ENCODE measurements around the gene EXOC2.

The EXOC2 gene

DNA sequence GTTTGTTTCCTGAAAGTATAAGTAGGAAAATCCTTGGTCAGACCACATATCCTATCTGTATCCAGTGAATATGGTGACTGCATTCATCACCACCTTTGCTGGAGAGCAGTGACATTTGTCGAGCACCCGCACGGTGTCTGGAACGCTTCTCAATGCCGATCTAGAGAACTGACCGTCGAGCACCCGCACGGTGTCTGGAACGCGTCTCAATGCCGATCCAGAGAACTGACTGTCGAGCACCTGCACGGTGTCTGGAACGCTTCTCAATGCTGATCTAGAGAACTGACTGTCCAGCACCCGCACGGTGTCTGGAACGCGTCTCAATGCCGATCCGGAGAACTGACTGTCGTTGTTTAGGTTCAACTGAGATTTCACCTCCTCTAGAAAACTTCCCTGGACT is 103.8 kb downstream of the EXOC2 start:
- no peak for TF ChIP-seq RAD21 (IDR thresholded peaks at IDR 0.05; ENCODE audit: low read depth)
- TF ChIP-seq, protein P1, sequence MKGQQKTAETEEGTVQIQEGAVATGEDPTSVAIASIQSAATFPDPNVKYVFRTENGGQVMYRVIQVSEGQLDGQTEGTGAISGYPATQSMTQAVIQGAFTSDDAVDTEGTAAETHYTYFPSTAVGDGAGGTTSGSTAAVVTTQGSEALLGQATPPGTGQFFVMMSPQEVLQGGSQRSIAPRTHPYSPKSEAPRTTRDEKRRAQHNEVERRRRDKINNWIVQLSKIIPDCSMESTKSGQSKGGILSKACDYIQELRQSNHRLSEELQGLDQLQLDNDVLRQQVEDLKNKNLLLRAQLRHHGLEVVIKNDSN (IDR thresholded peaks at IDR 0.05), result no peak

DNA sequence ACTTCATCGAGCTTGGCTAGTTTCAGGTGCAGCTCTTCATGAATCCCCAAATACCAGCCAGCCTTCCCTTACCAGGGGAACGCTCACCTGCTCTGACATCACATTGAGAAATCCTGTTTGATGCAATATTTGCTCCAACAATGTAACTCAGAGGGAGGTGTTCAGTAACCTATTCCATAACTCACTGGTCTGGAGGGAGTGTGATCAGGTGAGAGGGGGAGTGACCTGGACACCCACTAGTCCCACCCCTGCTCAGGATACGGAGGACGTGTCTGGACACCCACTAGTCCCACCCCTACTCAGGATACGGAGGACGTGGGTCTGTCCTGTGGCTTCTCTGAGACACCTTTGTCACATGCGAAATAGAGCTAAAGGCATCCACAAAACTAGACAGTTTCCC is 106.4 kb downstream of the EXOC2 start:
- no peak for TF ChIP-seq ZBTB7A (IDR thresholded peaks at IDR 0.05; ENCODE audit: low read depth)
- TF ChIP-seq NFIC (IDR thresholded peaks at IDR 0.05), result no peak
- TF ChIP-seq, protein P1 (IDR thresholded peaks at IDR 0.05), result no peak
- TF ChIP-seq CREB1 (IDR thresholded peaks at IDR 0.05; ENCODE audit: low read depth), result no peak
- TF ChIP-seq, protein P2, sequence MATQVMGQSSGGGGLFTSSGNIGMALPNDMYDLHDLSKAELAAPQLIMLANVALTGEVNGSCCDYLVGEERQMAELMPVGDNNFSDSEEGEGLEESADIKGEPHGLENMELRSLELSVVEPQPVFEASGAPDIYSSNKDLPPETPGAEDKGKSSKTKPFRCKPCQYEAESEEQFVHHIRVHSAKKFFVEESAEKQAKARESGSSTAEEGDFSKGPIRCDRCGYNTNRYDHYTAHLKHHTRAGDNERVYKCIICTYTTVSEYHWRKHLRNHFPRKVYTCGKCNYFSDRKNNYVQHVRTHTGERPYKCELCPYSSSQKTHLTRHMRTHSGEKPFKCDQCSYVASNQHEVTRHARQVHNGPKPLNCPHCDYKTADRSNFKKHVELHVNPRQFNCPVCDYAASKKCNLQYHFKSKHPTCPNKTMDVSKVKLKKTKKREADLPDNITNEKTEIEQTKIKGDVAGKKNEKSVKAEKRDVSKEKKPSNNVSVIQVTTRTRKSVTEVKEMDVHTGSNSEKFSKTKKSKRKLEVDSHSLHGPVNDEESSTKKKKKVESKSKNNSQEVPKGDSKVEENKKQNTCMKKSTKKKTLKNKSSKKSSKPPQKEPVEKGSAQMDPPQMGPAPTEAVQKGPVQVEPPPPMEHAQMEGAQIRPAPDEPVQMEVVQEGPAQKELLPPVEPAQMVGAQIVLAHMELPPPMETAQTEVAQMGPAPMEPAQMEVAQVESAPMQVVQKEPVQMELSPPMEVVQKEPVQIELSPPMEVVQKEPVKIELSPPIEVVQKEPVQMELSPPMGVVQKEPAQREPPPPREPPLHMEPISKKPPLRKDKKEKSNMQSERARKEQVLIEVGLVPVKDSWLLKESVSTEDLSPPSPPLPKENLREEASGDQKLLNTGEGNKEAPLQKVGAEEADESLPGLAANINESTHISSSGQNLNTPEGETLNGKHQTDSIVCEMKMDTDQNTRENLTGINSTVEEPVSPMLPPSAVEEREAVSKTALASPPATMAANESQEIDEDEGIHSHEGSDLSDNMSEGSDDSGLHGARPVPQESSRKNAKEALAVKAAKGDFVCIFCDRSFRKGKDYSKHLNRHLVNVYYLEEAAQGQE (IDR thresholded peaks at IDR 0.05; ENCODE audit: low read depth), result no peak
- TF ChIP-seq TCF12 (IDR thresholded peaks at IDR 0.05; ENCODE audit: low read depth), result no peak
- TF ChIP-seq, protein P3, sequence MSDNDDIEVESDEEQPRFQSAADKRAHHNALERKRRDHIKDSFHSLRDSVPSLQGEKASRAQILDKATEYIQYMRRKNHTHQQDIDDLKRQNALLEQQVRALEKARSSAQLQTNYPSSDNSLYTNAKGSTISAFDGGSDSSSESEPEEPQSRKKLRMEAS (IDR thresholded peaks at IDR 0.05), result no peak
- TF ChIP-seq RAD21 (IDR thresholded peaks at IDR 0.05; ENCODE audit: low read depth), result no peak
- TF ChIP-seq CEBPB (IDR thresholded peaks at IDR 0.05), result no peak
- TF ChIP-seq FOXM1 (IDR thresholded peaks at IDR 0.05; ENCODE audit: borderline replicate concordance, low read depth), result no peak
- no peak for TF ChIP-seq TEAD4 (IDR thresholded peaks at IDR 0.05)
- no peak for TF ChIP-seq EP300 (IDR thresholded peaks at IDR 0.05; ENCODE audit: borderline replicate concordance)
- no peak for TF ChIP-seq YY1 (IDR thresholded peaks at IDR 0.05; ENCODE audit: low read depth)

DNA sequence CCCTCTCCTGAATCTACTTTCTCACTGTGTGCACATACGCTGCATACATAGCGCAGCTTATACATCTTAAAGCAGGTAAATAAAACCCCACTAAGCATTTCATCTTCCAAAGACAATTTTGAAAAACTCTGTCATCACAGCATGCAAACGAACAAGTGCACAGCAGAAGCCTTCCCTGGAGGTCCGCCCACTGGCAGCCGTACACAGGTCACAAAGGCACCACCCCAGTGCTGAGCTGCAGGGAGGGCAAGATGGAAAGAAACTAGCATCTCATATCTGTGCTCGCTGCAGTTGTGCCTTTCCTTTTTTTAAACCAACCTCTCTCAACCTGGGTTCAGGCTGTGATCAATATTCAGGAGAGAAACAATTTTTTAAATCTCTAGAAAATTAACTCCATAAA is 109.3 kb downstream of the EXOC2 start:
- TF ChIP-seq CEBPB (IDR thresholded peaks at IDR 0.05) (no peak), EGR1 (IDR thresholded peaks at IDR 0.05) (no peak), RAD21 (IDR thresholded peaks at IDR 0.05; ENCODE audit: low read depth) (no peak), CREB1 (IDR thresholded peaks at IDR 0.05; ENCODE audit: low read depth) (no peak), EP300 (IDR thresholded peaks at IDR 0.05; ENCODE audit: borderline replicate concordance) (no peak), TEAD4 (IDR thresholded peaks at IDR 0.05) (no peak), NFIC (IDR thresholded peaks at IDR 0.05) (no peak), YY1 (IDR thresholded peaks at IDR 0.05; ENCODE audit: low read depth) (no peak)
- TF ChIP-seq, protein P2 (IDR thresholded peaks at IDR 0.05; ENCODE audit: low read depth), result no peak
- TF ChIP-seq, protein P1 (IDR thresholded peaks at IDR 0.05), result no peak

DNA sequence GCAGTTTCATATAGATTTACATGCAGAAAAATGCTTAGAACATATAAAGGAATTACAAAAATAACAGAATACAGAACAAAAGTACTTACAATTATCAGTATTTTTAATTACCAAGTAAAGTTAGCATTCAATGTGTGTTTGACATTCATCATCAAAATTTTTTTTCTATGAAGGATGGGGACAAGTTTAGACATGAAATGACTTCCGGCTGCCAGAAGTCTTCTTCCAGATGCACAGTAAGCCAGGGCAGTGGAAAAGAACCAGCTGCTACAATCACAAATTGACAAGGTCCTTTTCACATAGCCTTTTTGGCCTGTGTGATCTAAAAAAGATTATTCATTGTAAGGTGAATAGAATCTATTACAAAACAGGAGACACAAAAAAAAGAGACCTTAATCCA is 109.8 kb downstream of the EXOC2 start:
- TF ChIP-seq TCF12 (IDR thresholded peaks at IDR 0.05; ENCODE audit: low read depth) (no peak), FOXM1 (IDR thresholded peaks at IDR 0.05; ENCODE audit: borderline replicate concordance, low read depth) (no peak), CEBPB (IDR thresholded peaks at IDR 0.05) (no peak), NFIC (IDR thresholded peaks at IDR 0.05) (no peak), TEAD4 (IDR thresholded peaks at IDR 0.05) (no peak), CREB1 (IDR thresholded peaks at IDR 0.05; ENCODE audit: low read depth) (no peak), EP300 (IDR thresholded peaks at IDR 0.05; ENCODE audit: borderline replicate concordance) (no peak), YY1 (IDR thresholded peaks at IDR 0.05; ENCODE audit: low read depth) (no peak), EGR1 (IDR thresholded peaks at IDR 0.05) (no peak), RAD21 (IDR thresholded peaks at IDR 0.05; ENCODE audit: low read depth) (no peak), TAF1 (IDR thresholded peaks at IDR 0.05; ENCODE audit: low read depth) (no peak), ZBTB7A (IDR thresholded peaks at IDR 0.05; ENCODE audit: low read depth) (no peak)
- TF ChIP-seq, protein P3 (IDR thresholded peaks at IDR 0.05), result no peak
- TF ChIP-seq, protein P1 (IDR thresholded peaks at IDR 0.05), result no peak
- TF ChIP-seq, protein P2 (IDR thresholded peaks at IDR 0.05; ENCODE audit: low read depth), result no peak
